Activated T-cell treated with anti-CD3 and anti-CD28 coated beads for 1 hour (primary cell): ENCODE measurements around the gene SYTL4.
A peak's percentile ranks its signal among the peaks of the same experiment; 100 is the strongest.
"Not testable (repeated sequence)": the region's sequence is repeated elsewhere in the genome, so short reads cannot be mapped to it uniquely, and the experiment has no call there.

Experiments used
- DNase-seq: peaks from one replicate; pipeline ENCODE4 v3.0.0-alpha.2; 2020; ENCODE audit warnings: low read depth

SYTL4 gene

DNA sequence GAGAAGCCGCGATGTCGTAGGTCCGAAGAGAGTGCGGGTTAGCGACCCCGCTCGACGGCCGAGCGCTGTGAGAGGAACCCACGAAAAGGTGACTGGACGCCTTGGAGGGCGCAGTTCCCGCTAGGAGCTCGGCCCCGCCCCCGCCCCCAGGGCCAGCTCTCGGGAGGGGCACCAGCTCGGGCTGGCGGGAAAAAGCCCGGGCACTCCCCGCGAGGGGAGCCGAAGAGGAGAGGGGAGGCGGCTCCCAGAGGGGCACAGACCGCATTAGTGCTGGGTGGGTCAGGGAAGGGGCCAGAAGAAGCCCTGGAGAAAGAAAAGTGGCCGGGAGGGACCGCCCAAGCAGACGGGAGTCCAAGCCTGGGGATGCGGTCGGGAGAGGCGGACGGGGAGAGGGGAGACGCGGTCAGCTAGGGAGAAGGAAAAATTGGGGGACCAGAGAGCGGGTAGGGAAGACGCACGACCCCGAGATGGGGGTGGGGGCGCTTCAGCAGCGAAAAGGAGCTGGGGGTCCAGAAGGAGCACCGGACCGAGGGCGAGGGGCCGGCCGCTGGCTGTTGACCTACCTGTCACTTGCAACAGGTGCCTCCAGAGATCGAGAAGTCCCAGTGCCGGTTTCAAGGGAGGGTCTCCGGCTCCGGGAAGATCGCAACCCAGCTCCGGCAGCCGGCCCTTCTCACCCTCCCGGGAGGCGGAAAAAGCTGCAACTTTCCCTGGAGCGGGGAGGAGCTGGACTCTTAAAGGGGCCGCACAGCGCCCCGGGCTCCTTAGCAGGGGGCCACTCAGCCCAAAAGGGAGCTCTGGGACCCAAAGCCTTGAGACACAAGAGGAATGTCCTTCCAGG, at the start of gene SYTL4:
TSS of gene SYTL4 (minus strand) at position 681 of the 841 bp plus-strand sequence. CDS start 30,084 bp downstream, outside the sequence.
- no peak for DNase-seq

- DNase-seq = not testable (repeated sequence)
Observed at GRCh38 chrX:100769439-100769838, 37.5 kb upstream of the SYTL4 start.

DNA sequence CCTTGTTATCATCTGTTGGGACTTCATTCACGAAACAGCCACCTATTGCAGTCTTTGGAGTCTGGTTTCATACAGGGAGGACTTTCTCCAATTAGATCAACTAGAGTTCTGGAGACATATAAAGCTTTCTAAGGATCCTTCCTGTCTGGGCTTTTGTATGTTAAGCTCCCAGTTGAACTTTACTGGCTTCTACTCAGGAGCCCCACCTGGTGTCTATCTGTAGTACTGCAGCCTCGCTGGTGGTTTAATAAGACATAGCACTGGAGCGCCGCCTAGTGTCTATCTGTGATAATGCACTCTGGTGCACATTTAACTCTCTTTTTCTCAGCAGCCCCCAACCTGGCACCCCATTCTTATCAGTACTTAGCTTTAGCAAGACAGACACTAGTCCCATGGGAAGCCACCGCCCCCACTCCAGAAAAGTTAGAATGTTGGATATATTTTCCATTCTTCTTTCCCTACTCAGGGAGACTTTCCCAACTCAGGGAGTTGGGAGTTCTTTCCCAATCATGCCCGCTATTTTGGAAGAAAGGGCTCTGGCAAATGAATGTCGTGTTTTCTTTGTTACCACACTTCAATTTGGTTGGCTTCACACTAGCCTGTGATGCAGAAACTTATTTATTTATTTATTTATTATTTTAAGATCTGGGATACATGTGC, 36.9 kb upstream of the SYTL4 start:
- DNase-seq = peak; percentile 78

GRCh38 chrX:100750883-100751282, 19.0 kb upstream of the SYTL4 start:
- DNase-seq = no peak

GRCh38 chrX:100748108-100748507, 16.2 kb upstream of the SYTL4 start:
- DNase-seq = no peak

- no peak for DNase-seq
Observed at GRCh38 chrX:100747703-100748102, 15.8 kb upstream of the SYTL4 start.

GRCh38 chrX:100747090-100747489, 15.2 kb upstream of the SYTL4 start:
- DNase-seq = no peak

DNA sequence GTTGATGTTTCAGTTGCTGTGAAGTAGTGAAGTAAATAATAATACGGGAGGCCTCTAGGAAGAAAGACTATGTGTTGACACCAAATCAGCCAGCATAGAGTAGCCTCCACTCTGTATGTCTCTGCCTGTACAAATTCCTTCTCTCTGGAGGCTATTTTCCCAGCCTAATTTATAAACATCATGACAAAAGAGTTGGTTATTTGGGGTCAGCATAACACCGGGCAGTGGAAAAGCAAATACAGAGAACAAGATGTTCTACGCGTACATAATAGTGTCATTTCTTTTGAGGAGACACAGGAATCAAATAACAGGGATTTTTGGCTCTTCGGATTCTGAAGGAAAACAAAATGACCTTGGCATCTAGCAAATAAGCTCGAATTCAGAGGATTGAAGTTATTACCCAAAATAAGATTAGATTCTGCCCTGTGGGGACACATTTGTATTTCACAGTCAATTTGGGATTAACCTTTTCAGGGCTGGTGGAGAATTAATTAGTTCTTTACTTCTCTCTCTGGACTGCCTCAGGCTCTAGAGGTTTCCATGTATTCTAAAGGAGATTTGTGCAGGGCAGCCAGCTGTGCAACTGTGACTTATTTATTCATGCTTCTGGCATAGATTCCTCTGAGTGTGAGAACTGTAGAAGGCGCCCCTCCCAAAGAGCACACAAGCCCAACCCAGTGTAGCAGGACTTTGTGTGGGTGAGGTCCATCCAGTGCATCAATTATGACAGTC, 14.1 kb upstream of the SYTL4 start:
- no peak for DNase-seq

DNA sequence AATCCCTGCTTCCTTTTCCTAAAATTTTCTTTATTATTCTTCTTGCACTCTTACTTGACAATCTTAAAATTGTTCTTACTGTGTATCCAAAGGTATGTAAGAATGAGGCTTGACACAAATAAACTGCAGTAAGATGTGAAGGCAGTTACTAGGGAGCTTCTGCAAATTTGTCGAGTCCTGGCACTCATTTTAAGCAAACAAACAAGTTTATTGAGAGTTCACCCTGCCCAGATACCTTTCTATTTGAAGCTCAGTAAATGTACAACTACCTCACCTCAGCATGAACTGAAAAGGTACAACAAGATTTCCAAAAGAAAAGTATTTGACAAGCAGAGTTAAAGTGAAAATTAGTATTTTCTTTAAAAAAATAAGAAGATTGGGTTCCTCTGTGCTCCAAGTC, 13.3 kb upstream of the SYTL4 start:
- DNase-seq = no peak

DNA sequence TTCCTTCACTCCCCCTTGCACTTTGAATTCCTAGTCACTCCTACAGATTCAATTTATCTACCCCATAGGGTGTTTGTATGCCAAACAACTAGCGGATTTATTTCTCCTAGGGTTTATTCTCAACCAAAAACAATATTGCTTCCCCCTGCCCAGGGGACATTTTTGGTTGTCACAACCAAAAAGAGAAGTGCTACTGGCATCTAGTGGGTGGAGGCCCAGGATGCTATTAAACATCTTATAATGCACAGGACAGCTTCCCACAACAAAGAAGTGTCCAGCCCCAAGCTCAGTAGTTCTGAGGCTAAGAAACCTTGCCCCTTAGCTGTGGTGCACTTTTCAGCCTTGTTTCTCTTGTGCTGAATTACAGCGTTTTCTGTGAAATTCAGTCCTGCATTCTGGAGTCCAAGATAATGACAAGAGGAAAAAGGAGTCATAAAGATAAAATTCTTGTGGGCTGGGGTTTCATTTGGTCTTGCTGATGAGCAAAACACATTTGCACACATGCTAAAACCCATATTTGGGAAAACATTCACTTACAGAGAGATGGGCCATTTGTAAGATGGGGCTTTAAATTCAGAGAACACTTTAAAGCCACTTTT, 11.2 kb upstream of the SYTL4 start:
- DNase-seq = no peak

DNA sequence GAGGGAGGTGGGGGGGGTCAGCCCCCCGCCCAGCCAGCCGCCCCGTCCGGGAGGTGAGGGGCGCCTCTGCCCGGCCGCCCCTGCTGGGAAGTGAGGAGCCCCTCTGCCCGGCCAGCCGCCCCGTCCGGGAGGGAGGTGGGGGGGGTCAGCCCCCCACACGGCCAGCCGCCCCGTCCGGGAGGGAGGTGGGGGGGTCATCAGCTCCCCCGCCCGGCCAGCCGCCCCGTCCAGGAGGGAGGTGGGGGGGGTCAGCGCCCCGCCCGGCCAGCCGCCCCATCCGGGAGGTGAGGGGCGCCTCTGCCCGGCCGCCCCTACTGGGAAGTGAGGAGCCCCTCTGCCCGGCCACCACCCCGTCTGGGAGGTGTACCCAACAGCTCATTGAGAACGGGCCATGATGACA, 7.9 kb downstream of the SYTL4 start:
- DNase-seq = not testable (repeated sequence)

DNA sequence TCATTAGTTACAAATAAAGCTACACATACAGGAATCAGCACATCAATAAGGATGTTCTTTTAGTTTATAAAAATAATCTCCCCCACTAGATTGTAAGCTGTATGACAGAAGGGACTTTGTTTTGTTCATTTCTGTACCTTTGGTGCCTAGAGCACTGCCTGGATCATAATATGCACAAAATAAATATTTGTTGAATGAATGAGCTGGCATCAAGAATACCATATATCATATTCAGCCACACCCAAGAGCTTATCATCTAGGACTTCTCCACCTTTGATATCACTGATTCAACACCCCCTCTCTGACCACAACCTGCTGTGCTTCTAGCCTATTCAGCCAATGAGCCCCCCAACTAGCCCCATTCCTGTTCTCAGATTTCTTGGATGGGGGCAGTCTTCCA, 10.6 kb downstream of the SYTL4 start:
- DNase-seq = no peak

- no peak for DNase-seq
Observed at GRCh38 chrX:100720301-100720700, 11.6 kb downstream of the SYTL4 start.

DNA sequence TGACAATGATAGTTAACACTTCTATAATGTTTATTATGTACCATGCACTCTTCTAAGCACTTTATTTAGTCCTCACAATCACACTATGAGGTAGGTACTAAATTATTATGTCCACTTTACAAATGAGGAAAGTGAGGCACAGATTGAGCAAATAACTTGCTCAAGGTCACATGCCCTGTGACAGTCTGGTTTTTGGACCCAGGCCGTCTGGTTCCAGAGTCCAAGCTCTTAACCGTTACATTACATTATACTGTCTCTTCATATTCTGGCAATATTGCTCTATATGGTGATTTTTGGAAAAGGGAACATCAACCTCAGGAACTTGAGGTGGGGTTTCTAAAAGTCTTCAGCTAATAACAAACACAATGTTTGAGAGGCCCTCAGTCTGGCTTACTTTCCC, 12.8 kb downstream of the SYTL4 start:
- no peak for DNase-seq

GRCh38 chrX:100717363-100717762, 14.6 kb downstream of the SYTL4 start:
- no peak for DNase-seq

DNA sequence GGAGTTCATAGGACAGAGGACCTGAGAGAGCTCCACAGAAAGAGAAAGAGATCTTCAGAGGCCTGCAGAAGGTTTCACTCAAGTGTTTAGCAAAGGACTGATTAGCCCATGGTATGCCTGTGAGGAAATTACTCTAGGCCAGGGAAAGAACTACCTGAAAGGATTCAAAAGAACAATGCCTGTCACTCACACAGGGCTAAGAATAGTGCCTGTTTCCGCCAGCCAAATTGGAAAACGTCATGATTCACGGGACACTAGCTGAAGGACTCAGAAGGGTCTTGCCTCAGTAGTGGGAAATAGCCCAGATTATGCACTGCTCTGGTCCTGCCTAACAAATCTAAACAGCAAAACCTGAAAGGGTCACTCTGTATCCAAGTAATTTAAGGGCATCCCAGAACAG, 21.1 kb downstream of the SYTL4 start:
- DNase-seq = no peak

GRCh38 chrX:100704581-100705203, 27.2 kb downstream of the SYTL4 start:
- DNase-seq = no peak

DNA sequence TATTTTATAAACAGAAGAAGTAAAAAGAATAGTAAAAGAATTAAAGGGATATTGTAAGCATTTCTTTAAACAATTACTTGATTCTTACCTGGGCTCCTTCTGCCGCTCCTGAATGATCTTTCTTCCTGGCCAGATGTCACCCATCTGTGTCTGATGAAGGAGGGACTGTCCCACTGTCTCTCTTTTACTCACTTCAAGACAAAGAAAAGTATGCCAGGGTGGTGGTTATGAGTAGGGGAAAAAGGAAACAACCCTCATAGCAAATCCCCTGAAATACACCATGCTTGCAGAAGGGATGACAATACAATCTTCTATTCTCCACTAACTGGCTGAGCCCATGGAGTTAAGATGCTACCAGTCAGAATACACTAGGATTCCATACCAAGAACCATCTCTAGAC, 31.1 kb downstream of the SYTL4 start:
- no peak for DNase-seq

GRCh38 chrX:100698551-100698950, 33.4 kb downstream of the SYTL4 start:
- no peak for DNase-seq

- no peak for DNase-seq
Observed at GRCh38 chrX:100696699-100697351, 35.1 kb downstream of the SYTL4 start.

GRCh38 chrX:100695991-100696390, 35.9 kb downstream of the SYTL4 start:
- DNase-seq = no peak
